Measurements from ENCODE around the gene TANGO6. TPM values are rescaled to one million over a fixed set of nuclear protein-coding genes. Genes with fewer than 3 reads are reported as not detected.

TANGO6 gene
- polyA plus RNA-seq, 1 experiment: 14.6 TPM

GRCh38 chr16:68860978-68861892, 17.9 kb downstream of the TANGO6 start:
- H3K36me3 ChIP-seq (ENCODE audit: control insufficient read depth, insufficient read depth, low read length): peaks cover 2% of the 10 kb centered on the region
- no peak for TF ChIP-seq CTCF (IDR thresholded peaks at IDR 0.05; ENCODE audit: insufficient read depth, low read depth, low read length)
- ChIA-PET POLR2A (no interaction called here), CTCF (interaction anchor here (1.5 to 1.8 kb wide), 2 partner anchors 14 to 47 kb away, joined by 3 to 9 read pairs; no protein-coding TSS in a partner anchor)
- no peak for DNase-seq (ENCODE audit: low read depth)
- H3K4me3 ChIP-seq (ENCODE audit: low read depth, low read length): no peak overlapping the region
- H3K27me3 ChIP-seq (ENCODE audit: control insufficient read depth, insufficient read depth, low read length): no peaks in the 10 kb centered on the region

GRCh38 chr16:68866933-68867332, 23.6 kb downstream of the TANGO6 start:
- ChIA-PET CTCF (no interaction called here), POLR2A (no interaction called here)
- Histone ChIP-seq H3K27me3 (ENCODE audit: control insufficient read depth, insufficient read depth, low read length) (no peaks in the 10 kb centered on the region), H3K4me3 (ENCODE audit: low read depth, low read length) (no peak overlapping the region), H3K36me3 (ENCODE audit: control insufficient read depth, insufficient read depth, low read length) (no peaks in the 10 kb centered on the region; the same call in none of the 2 replicates)
- DNase-seq (ENCODE audit: low read depth): no peak
- no peak for TF ChIP-seq CTCF (IDR thresholded peaks at IDR 0.05; ENCODE audit: insufficient read depth, low read depth, low read length)

GRCh38 chr16:68869492-68870088, 26.3 kb downstream of the TANGO6 start:
- ChIA-PET POLR2A (no interaction called here), CTCF (interaction anchor here (0.9 to 1.0 kb wide), 3 partner anchors 9 to 279 kb away, joined by 3 read pairs; no protein-coding TSS in a partner anchor)
- TF ChIP-seq CTCF (IDR thresholded peaks at IDR 0.05; ENCODE audit: insufficient read depth, low read depth, low read length): no peak
- Histone ChIP-seq H3K27me3 (ENCODE audit: control insufficient read depth, insufficient read depth, low read length) (no peaks in the 10 kb centered on the region), H3K36me3 (ENCODE audit: control insufficient read depth, insufficient read depth, low read length) (peaks cover 2% of the 10 kb centered on the region; the same call in 1 of the 2 replicates), H3K4me3 (ENCODE audit: low read depth, low read length) (no peak overlapping the region)
- DNase-seq (ENCODE audit: low read depth): no peak

- ChIA-PET POLR2A (interaction anchor here (0.5 kb wide), 1 partner anchor 478 kb away, joined by 21 read pairs; the partner anchor contains the start of gene TMED6), CTCF (no interaction called here)
- H3K36me3 ChIP-seq (ENCODE audit: control insufficient read depth, insufficient read depth, low read length): peaks cover 2% of the 10 kb centered on the region
- no peak overlapping the region for H3K4me3 ChIP-seq (ENCODE audit: low read depth, low read length)
- no peaks in the 10 kb centered on the region for H3K27me3 ChIP-seq (ENCODE audit: control insufficient read depth, insufficient read depth, low read length)
- DNase-seq (ENCODE audit: low read depth): no peak
- TF ChIP-seq CTCF (IDR thresholded peaks at IDR 0.05; ENCODE audit: insufficient read depth, low read depth, low read length): no peak
These were observed 30.5 kb downstream of the TANGO6 start for GRCh38 chr16:68873635-68874471.

Measured in BJ (cell line).